HCT116 (cell line): Measurements from ENCODE around the gene ERMP1. TPM values are rescaled to one million over a fixed set of nuclear protein-coding genes. Genes with fewer than 3 reads are reported as not detected.

Source experiments
- ATAC-seq: fragments of 200-7000 bp; cut with Tn5 transposase; 2 replicates; pipeline ENCODE4 v1.9.1; 2020; ENCODE audit warnings: mild to moderate bottlenecking, moderate library complexity
- BruUV-seq: library from RNA; stranded (reverse); fragments of 400-500 nt; replicated peaks from 2 replicates; lab custom pipeline; 2021; lab: Mats Ljungman, UMichigan
- CTCF ChIA-PET: fragments of 300-600 bp; sonication (Branson Sonifier 250); formaldehyde crosslinking; loops from one replicate; lab custom pipeline; 2021; ENCODE audit warnings: antibody characterized with exemption; lab: Charles Lee
- POLR2A ChIA-PET: fragments of 300-600, 350-600 bp; sonication (Branson Sonifier 250); formaldehyde crosslinking; loops from one replicate; lab custom pipeline; 2021; ENCODE audit warnings: antibody characterized with exemption; lab: Charles Lee
- RAD21 ChIA-PET, 2 experiments: fragments of 300-600 bp; sonication (Branson Sonifier 250); formaldehyde crosslinking; loops; one replicate each; lab custom pipeline; 2023; ENCODE audit warnings: low total read pairs in 2 of 2; ENCODE audit not compliant: uncharacterized antibody in 2 of 2, unreplicated experiment in 2 of 2, low non-redundant PET in 1 of 2; lab: Charles Lee
- DNase-seq: peaks from one replicate; pipeline ENCODE4 v3.0.0-alpha.2; 2010; ENCODE audit warnings: low read depth, low spot score
- H2AFZ ChIP-seq: fragments of 200-600 bp; shearing (Covaris generic), sonication (generic); 2 replicates; pipeline ENCODE4 v1.6.1; 2017; ENCODE audit warnings: low read depth, mixed run types, mixed read lengths, antibody characterized with exemption, low read length; ENCODE audit not compliant: poor library complexity, severe bottlenecking
- H3K27ac ChIP-seq: 2 replicates; pipeline ENCODE4 v1.5.1; 2012; ENCODE audit warnings: low read depth, low read length
- H3K27me3 ChIP-seq: fragments of 200-600 bp; sonication (generic); 2 replicates; pipeline ENCODE4 v1.6.1; 2016; ENCODE audit warnings: mixed run types, low read length, mixed read lengths; ENCODE audit not compliant: insufficient read depth
- H3K36me3 ChIP-seq, 2 experiments: fragments of 200-500 bp in 1 of 2; fragments of 200-600 bp in 1 of 2; sonication (Bioruptor generic) in 1 of 2; sonication (generic) in 1 of 2; 2 replicates each; pipeline versions ENCODE4 v1.5.1 to v1.6.1; 2014 to 2016; ENCODE audit warnings: low read length in 2 of 2, inconsistent platforms in 1 of 2, mixed read lengths in 1 of 2, mixed run types in 1 of 2; ENCODE audit not compliant: insufficient read depth in 2 of 2, control insufficient read depth in 1 of 2
- H3K4me1 ChIP-seq, 2 experiments: fragments of 200-600 bp in 1 of 2; sonication (generic) in 1 of 2; 2 replicates each; pipeline versions ENCODE4 v1.5.1 to v1.6.1; 2012 to 2017; ENCODE audit warnings: low read length in 2 of 2, inconsistent platforms in 1 of 2, mild to moderate bottlenecking in 1 of 2, mixed read lengths in 1 of 2, mixed run types in 1 of 2, moderate library complexity in 1 of 2; ENCODE audit not compliant: insufficient read depth in 2 of 2, control insufficient read depth in 1 of 2
- H3K4me2 ChIP-seq: fragments of 200-600 bp; sonication (generic); 2 replicates; pipeline ENCODE4 v1.6.1; 2017; ENCODE audit warnings: mixed run types, low read length, mixed read lengths
- H3K4me3 ChIP-seq, 2 experiments: fragments of 200-600 bp in 1 of 2; sonication (generic) in 1 of 2; replicated peaks in 1 of 2; 2 replicates each; pipeline ENCODE4 v1.5.1; 2011 to 2016; ENCODE audit warnings: low read length in 2 of 2, control low read depth in 1 of 2, low read depth in 1 of 2, mild to moderate bottlenecking in 1 of 2, mixed read lengths in 1 of 2, mixed run types in 1 of 2
- H3K79me2 ChIP-seq: fragments of 200-600 bp; sonication (generic); 2 replicates; pipeline ENCODE4 v1.6.1; 2017; ENCODE audit warnings: mild to moderate bottlenecking, mixed run types, low read length, moderate library complexity, mixed read lengths; ENCODE audit not compliant: insufficient read depth
- H3K9ac ChIP-seq: fragments of 200-600 bp; sonication (generic); 2 replicates; pipeline ENCODE4 v1.6.1; 2016; ENCODE audit warnings: low read length, mixed read lengths
- H3K9me2 ChIP-seq: fragments of 200-600 bp; sonication (generic), shearing (Covaris generic); 2 replicates; pipeline ENCODE4 v1.6.1; 2017; ENCODE audit warnings: mixed run types, mild to moderate bottlenecking, moderate library complexity; ENCODE audit not compliant: insufficient read depth
- H3K9me3 ChIP-seq, 2 experiments: fragments of 200-500 bp in 1 of 2; fragments of 200-600 bp in 1 of 2; sonication (Bioruptor generic) in 1 of 2; sonication (generic) in 1 of 2; 2 replicates each; pipeline ENCODE4 v1.6.1; 2014 to 2017; ENCODE audit warnings: low read length in 2 of 2, mixed read lengths in 2 of 2, inconsistent platforms in 1 of 2, low read depth in 1 of 2, mild to moderate bottlenecking in 1 of 2, mixed run types in 1 of 2, moderate library complexity in 1 of 2; ENCODE audit not compliant: control insufficient read depth in 1 of 2, insufficient read depth in 1 of 2
- H4K20me1 ChIP-seq: fragments of 200-600 bp; sonication (generic), shearing (Covaris generic); 2 replicates; pipeline ENCODE4 v1.6.1; 2017; ENCODE audit warnings: mixed run types, mild to moderate bottlenecking, moderate library complexity; ENCODE audit not compliant: insufficient read depth
- CEBPB ChIP-seq: IDR thresholded peaks from 2 replicates; pipeline ENCODE4 v1.6.1; 2012; ENCODE audit warnings: low read depth
- ELF1 ChIP-seq: IDR thresholded peaks from 2 replicates; pipeline ENCODE4 v1.6.1; 2012; ENCODE audit warnings: low read depth, borderline replicate concordance
- EZH2 ChIP-seq: fragments of 200-600 bp; sonication (generic); IDR thresholded peaks from 2 replicates; pipeline ENCODE4 v1.6.1; 2017; ENCODE audit warnings: antibody characterized with exemption, mixed run types
- EZH2phosphoT487 ChIP-seq: fragments of 200-600 bp; IDR thresholded peaks from 2 replicates; pipeline ENCODE4 v1.6.1; 2018; ENCODE audit warnings: antibody characterized with exemption, borderline replicate concordance
- FOSL1 ChIP-seq: IDR thresholded peaks from 2 replicates; pipeline ENCODE4 v1.6.1; 2012; ENCODE audit warnings: low read depth
- POLR2A ChIP-seq: IDR thresholded peaks from 2 replicates; pipeline ENCODE4 v1.7.0; 2011; ENCODE audit warnings: borderline replicate concordance; ENCODE audit not compliant: insufficient read depth, insufficient read length; ENCODE audit errors: extremely low read depth
- POLR2AphosphoS5 ChIP-seq: IDR thresholded peaks from 2 replicates; pipeline ENCODE4 v1.6.1; 2011; ENCODE audit warnings: mild to moderate bottlenecking, low read depth, low read length, moderate library complexity
- SRF ChIP-seq: IDR thresholded peaks from 2 replicates; pipeline ENCODE4 v1.6.1; 2012; ENCODE audit warnings: low read depth
- TCF7L2 ChIP-seq: IDR thresholded peaks from 2 replicates; pipeline ENCODE4 v1.7.0; 2011; ENCODE audit warnings: borderline replicate concordance, inconsistent platforms; ENCODE audit not compliant: insufficient read depth, insufficient read length; ENCODE audit errors: extremely low read depth
- YY1 ChIP-seq: IDR thresholded peaks from 2 replicates; pipeline ENCODE4 v1.6.1; 2011; ENCODE audit warnings: low read length, low read depth, moderate library complexity, mild to moderate bottlenecking; ENCODE audit not compliant: insufficient replicate concordance; ENCODE audit errors: extremely low read depth
- ZFX ChIP-seq: fragments of 450-650 bp; IDR thresholded peaks from 2 replicates; pipeline ENCODE4 v1.6.1; 2017
- ZNF274 ChIP-seq: fragments of 200-500 bp; sonication (Bioruptor generic); IDR thresholded peaks from 2 replicates; pipeline ENCODE4 v1.6.1; 2014; ENCODE audit warnings: mild to moderate bottlenecking, low read depth, low read length, inconsistent platforms
- intact Hi-C: fragments of 100-400 bp; cut with micrococcal nuclease; formaldehyde crosslinking; loops from 2 replicates; pipeline ENCODE4 v1.10.0; 2022
- total RNA-seq: library from RNA; stranded (reverse); gene quantifications from one replicate; pipeline ENCODE4 v1.2.1, GENCODE V29; 2021; ENCODE audit not compliant: unreplicated experiment
- TF ChIP-seq, protein P1 (sequence below): IDR thresholded peaks from 2 replicates; pipeline ENCODE4 v1.6.1; 2012
- TF ChIP-seq, protein P2 (sequence below), 3 experiments: fragments of 200-600 bp in 1 of 3; sonication (generic) in 1 of 3; IDR thresholded peaks in 2 of 3; conservative IDR thresholded peaks in 1 of 3; 2 replicates each; pipeline ENCODE4 v1.5.1; 2012 to 2017; ENCODE audit warnings: low read depth in 2 of 3, low read length in 2 of 3, antibody characterized with exemption in 1 of 3, borderline replicate concordance in 1 of 3, control low read depth in 1 of 3, mild to moderate bottlenecking in 1 of 3, mixed read lengths in 1 of 3, mixed run types in 1 of 3, moderate library complexity in 1 of 3; ENCODE audit not compliant: insufficient read depth in 1 of 3
- TF ChIP-seq, protein P3 (sequence below): IDR thresholded peaks from 2 replicates; pipeline ENCODE4 v1.6.1; 2012; ENCODE audit warnings: low read depth

Gene ERMP1
- total RNA-seq, 1 experiment from 2014 or later = 29.9 TPM

DNA sequence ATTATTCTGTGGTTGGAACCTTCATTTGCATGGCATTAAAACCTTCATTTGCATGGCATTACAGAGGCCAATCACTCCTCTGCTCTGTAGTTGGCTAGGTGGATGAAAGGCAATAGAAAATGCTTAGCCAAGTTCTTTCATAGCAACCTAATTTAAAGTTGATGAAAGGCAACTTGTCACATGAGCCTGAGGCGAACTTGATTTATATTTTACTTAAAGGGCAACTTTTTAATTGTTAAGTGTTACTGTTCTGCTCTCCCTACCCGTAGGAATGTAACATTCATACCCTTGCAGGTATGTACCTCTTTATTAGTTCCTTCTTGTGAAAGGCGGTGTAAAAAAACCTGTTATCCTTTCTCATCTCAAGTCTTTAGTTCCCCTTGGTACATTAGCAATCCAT lies 7.9 kb upstream of the ERMP1 start:
- TF ChIP-seq ZFX (no peak), POLR2A (no peak), CEBPB (no peak), ZNF274 (no peak), POLR2AphosphoS5 (no peak), SRF (no peak), FOSL1 (no peak), YY1 (no peak), TCF7L2 (no peak), ELF1 (no peak), EZH2phosphoT487 (no peak), EZH2 (no peak)
- TF ChIP-seq, protein P1, sequence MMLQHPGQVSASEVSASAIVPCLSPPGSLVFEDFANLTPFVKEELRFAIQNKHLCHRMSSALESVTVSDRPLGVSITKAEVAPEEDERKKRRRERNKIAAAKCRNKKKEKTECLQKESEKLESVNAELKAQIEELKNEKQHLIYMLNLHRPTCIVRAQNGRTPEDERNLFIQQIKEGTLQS = no peak
- TF ChIP-seq, protein P2, sequence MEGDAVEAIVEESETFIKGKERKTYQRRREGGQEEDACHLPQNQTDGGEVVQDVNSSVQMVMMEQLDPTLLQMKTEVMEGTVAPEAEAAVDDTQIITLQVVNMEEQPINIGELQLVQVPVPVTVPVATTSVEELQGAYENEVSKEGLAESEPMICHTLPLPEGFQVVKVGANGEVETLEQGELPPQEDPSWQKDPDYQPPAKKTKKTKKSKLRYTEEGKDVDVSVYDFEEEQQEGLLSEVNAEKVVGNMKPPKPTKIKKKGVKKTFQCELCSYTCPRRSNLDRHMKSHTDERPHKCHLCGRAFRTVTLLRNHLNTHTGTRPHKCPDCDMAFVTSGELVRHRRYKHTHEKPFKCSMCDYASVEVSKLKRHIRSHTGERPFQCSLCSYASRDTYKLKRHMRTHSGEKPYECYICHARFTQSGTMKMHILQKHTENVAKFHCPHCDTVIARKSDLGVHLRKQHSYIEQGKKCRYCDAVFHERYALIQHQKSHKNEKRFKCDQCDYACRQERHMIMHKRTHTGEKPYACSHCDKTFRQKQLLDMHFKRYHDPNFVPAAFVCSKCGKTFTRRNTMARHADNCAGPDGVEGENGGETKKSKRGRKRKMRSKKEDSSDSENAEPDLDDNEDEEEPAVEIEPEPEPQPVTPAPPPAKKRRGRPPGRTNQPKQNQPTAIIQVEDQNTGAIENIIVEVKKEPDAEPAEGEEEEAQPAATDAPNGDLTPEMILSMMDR (IDR thresholded peaks at IDR 0.05 in 2 of 3, conservative IDR thresholded peaks at IDR 0.05 in 1 of 3; ENCODE audit: borderline replicate concordance in 1 of 3, insufficient read depth in 1 of 3, low read depth in 2 of 3, low read length in 2 of 3) = no peak
- TF ChIP-seq, protein P3, sequence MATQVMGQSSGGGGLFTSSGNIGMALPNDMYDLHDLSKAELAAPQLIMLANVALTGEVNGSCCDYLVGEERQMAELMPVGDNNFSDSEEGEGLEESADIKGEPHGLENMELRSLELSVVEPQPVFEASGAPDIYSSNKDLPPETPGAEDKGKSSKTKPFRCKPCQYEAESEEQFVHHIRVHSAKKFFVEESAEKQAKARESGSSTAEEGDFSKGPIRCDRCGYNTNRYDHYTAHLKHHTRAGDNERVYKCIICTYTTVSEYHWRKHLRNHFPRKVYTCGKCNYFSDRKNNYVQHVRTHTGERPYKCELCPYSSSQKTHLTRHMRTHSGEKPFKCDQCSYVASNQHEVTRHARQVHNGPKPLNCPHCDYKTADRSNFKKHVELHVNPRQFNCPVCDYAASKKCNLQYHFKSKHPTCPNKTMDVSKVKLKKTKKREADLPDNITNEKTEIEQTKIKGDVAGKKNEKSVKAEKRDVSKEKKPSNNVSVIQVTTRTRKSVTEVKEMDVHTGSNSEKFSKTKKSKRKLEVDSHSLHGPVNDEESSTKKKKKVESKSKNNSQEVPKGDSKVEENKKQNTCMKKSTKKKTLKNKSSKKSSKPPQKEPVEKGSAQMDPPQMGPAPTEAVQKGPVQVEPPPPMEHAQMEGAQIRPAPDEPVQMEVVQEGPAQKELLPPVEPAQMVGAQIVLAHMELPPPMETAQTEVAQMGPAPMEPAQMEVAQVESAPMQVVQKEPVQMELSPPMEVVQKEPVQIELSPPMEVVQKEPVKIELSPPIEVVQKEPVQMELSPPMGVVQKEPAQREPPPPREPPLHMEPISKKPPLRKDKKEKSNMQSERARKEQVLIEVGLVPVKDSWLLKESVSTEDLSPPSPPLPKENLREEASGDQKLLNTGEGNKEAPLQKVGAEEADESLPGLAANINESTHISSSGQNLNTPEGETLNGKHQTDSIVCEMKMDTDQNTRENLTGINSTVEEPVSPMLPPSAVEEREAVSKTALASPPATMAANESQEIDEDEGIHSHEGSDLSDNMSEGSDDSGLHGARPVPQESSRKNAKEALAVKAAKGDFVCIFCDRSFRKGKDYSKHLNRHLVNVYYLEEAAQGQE = no peak
- no peak overlapping the region for H3K27ac ChIP-seq
- ATAC-seq (no peak), DNase-seq (no peak)
- no peaks in the 10 kb centered on the region for H3K27me3 ChIP-seq
- no peak overlapping the region for H3K4me2 ChIP-seq
- intact Hi-C loops = no loop called here
- no peaks in the 10 kb centered on the region for H3K36me3 ChIP-seq
- POLR2A ChIA-PET = no interaction called here
- peaks cover 42% of the 10 kb centered on the region in 2 experiments for H3K4me1 ChIP-seq
- no peak overlapping the region for H2AFZ ChIP-seq
- no peak overlapping the region for H3K9ac ChIP-seq
- H3K9me2 ChIP-seq = no peaks in the 10 kb centered on the region
- CTCF ChIA-PET = no interaction called here
- RAD21 ChIA-PET = no interaction called here
- no TSS peak for BruUV-seq
- no peaks in the 10 kb centered on the region for H3K79me2 ChIP-seq
- no peak overlapping the region for H3K4me3 ChIP-seq
- no peaks in the 10 kb centered on the region for H3K9me3 ChIP-seq
- H4K20me1 ChIP-seq = no peaks in the 10 kb centered on the region
